ENCODE data around the gene PIKFYVE. TPM values are rescaled to one million over a fixed set of nuclear protein-coding genes. Genes with fewer than 3 reads are reported as not detected.

Gene PIKFYVE
- total and polyA plus RNA-seq, 4 donors: 5.7 to 46.9 (median 17.3) TPM

DNA sequence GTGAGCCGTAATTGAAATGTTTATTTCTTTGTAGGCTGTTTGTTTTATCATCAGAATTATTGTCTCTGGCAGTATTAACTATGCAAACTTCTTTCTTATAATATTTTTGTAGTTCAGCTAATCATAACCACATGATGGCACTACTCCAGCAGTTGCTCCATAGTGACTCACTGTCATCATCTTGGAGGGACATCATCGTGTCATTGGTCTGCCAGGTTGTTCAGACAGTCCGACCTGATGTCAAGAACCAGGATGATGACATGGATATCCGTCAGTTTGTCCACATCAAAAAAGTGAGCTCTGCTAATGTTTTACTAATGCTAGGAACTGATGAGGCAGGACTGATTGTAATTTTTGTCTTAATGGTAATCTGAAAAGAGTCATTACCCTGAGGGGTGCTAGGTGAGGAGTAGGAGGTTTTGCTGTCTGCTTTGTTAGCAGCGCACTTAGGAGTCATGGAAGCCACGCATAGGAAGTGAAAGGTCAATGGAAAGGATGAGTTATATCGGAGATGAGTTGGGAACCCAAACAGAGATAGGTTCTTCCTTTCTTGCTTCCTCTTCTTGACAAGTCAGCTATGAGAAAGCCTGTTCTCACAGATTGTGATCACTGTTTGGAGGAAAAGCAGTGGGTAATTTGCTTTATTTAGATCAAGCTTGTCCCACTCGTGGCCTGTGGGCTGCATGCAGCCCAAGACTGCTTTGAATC, 49.2 kb downstream of the PIKFYVE start:
- TF ChIP-seq, protein P1, sequence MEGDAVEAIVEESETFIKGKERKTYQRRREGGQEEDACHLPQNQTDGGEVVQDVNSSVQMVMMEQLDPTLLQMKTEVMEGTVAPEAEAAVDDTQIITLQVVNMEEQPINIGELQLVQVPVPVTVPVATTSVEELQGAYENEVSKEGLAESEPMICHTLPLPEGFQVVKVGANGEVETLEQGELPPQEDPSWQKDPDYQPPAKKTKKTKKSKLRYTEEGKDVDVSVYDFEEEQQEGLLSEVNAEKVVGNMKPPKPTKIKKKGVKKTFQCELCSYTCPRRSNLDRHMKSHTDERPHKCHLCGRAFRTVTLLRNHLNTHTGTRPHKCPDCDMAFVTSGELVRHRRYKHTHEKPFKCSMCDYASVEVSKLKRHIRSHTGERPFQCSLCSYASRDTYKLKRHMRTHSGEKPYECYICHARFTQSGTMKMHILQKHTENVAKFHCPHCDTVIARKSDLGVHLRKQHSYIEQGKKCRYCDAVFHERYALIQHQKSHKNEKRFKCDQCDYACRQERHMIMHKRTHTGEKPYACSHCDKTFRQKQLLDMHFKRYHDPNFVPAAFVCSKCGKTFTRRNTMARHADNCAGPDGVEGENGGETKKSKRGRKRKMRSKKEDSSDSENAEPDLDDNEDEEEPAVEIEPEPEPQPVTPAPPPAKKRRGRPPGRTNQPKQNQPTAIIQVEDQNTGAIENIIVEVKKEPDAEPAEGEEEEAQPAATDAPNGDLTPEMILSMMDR (IDR thresholded peaks at IDR 0.05; ENCODE audit: control extremely low read depth, extremely low read depth): no peak
- H3K9me3 ChIP-seq (ENCODE audit: control insufficient read depth in 4 of 4, insufficient read depth in 3 of 4, low read length in 3 of 4): no peaks in the 10 kb centered on the region
- no peaks in the 10 kb centered on the region for H3K27me3 ChIP-seq (ENCODE audit: control insufficient read depth in 3 of 3, insufficient read depth in 3 of 3, low read length in 2 of 3)
- WGBS, 2 donors: 80 to 84% methylated on average over 8 of the region's 8 CpGs
- ATAC-seq (ENCODE audit: insufficient read depth, low FRiP score) (no peak), DNase-seq (peak in 1 of 3 donors; percentile 1)
- H3K9ac ChIP-seq (ENCODE audit: insufficient read depth in 1 of 2, low read length in 2 of 2): no peak overlapping the region
- no peak overlapping the region for H3K4me3 ChIP-seq
- H3K4me1 ChIP-seq (ENCODE audit: control insufficient read depth in 5 of 5, insufficient read depth in 5 of 5, low read length in 5 of 5): peaks cover 0 to 9% (median 0%) of the 10 kb centered on the region in 5 donors
- no peak overlapping the region for H3K27ac ChIP-seq (ENCODE audit: low read depth in 1 of 2, low read length in 1 of 2)
- peaks cover 11 to 15% (median 12%) of the 10 kb centered on the region in 4 donors for H3K36me3 ChIP-seq (ENCODE audit: control insufficient read depth in 4 of 4, insufficient read depth in 4 of 4, low read length in 4 of 4)

DNA sequence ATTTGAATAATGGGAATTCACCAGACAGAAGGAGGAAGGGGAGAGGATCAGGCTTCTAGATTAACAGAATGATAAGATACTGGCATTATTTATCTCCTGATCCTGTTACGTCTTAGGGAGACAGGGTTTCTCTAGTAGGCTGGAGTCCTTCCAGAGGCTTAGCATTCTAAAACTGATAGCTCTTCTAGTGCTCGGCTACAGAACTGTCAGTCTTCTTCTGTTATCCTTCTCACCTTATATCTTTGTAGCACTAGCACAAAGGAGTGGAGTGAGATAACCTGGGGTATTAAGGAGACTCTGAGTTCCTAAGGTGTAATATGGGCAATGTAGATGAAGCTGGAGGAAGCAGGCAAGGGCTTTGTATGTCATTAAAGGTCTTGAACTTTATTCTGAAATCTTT, 52.1 kb downstream of the PIKFYVE start:
- no peaks in the 10 kb centered on the region for H3K27me3 ChIP-seq (ENCODE audit: control insufficient read depth in 3 of 3, insufficient read depth in 3 of 3, low read length in 2 of 3)
- H3K27ac ChIP-seq (ENCODE audit: low read depth in 1 of 2, low read length in 1 of 2): no peak overlapping the region
- TF ChIP-seq, protein P1 (IDR thresholded peaks at IDR 0.05; ENCODE audit: control extremely low read depth, extremely low read depth): no peak
- ATAC-seq (ENCODE audit: insufficient read depth, low FRiP score) (no peak), DNase-seq (no peak)
- peaks cover 0 to 9% (median 0%) of the 10 kb centered on the region in 5 donors for H3K4me1 ChIP-seq (ENCODE audit: control insufficient read depth in 5 of 5, insufficient read depth in 5 of 5, low read length in 5 of 5)
- WGBS, 2 donors: 77 to 80% methylated on average over 2 of the region's 2 CpGs
- H3K36me3 ChIP-seq (ENCODE audit: control insufficient read depth in 4 of 4, insufficient read depth in 4 of 4, low read length in 4 of 4): peaks cover 11 to 17% (median 16%) of the 10 kb centered on the region in 4 donors
- H3K9me3 ChIP-seq (ENCODE audit: control insufficient read depth in 4 of 4, insufficient read depth in 3 of 4, low read length in 3 of 4): no peaks in the 10 kb centered on the region
- no peak overlapping the region for H3K4me3 ChIP-seq
- no peak overlapping the region for H3K9ac ChIP-seq (ENCODE audit: insufficient read depth in 1 of 2, low read length in 2 of 2)

DNA sequence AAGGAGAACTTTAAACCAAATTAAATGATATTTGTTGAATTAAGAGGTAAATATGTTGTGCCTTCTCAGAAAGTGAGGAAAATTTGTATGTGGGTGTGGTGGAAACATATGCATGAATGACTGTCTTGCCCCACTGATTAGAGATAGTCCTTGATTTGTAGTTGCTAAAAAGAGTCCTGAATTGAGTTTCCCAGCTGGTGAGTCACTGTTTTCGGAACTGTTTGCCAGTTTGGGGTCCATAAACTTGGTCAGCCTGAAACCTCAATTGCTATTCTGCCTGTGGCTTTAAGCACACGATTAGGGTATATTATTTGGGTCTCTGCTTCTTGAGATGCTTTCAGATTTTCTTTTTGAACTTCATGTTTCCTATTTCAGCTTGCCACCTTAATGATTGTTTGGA, 53.3 kb downstream of the PIKFYVE start:
- Histone ChIP-seq H3K27ac (ENCODE audit: low read depth in 1 of 2, low read length in 1 of 2) (peak overlapping the region in 1 of 2 donors; percentile 2), H3K9me3 (ENCODE audit: control insufficient read depth in 4 of 4, insufficient read depth in 3 of 4, low read length in 3 of 4) (no peaks in the 10 kb centered on the region), H3K4me3 (no peak overlapping the region), H3K9ac (ENCODE audit: insufficient read depth in 1 of 2, low read length in 2 of 2) (no peak overlapping the region), H3K4me1 (ENCODE audit: control insufficient read depth in 5 of 5, insufficient read depth in 5 of 5, low read length in 5 of 5) (peaks cover 0 to 9% (median 0%) of the 10 kb centered on the region in 5 donors), H3K36me3 (ENCODE audit: control insufficient read depth in 4 of 4, insufficient read depth in 4 of 4, low read length in 4 of 4) (peaks cover 13 to 20% (median 17%) of the 10 kb centered on the region in 4 donors), H3K27me3 (ENCODE audit: control insufficient read depth in 3 of 3, insufficient read depth in 3 of 3, low read length in 2 of 3) (no peaks in the 10 kb centered on the region)
- TF ChIP-seq, protein P1 (IDR thresholded peaks at IDR 0.05; ENCODE audit: control extremely low read depth, extremely low read depth): no peak
- 87 to 91% methylated on average over 2 of the region's 2 CpGs for WGBS, 2 donors
- ATAC-seq (ENCODE audit: insufficient read depth, low FRiP score): no peak
- no peak for DNase-seq
